BE2C (cell line): ENCODE results near the gene CANX.

Experiments used
- DNase-seq: peaks from one replicate; pipeline ENCODE4 v3.0.0-alpha.2; 2020
- H3K27me3 ChIP-seq: fragments of 250-450 bp; sonication (Bioruptor Pico); 2 replicates; pipeline ENCODE4 v1.5.1; 2020; ENCODE audit warnings: mild to moderate bottlenecking
- H3K36me3 ChIP-seq: fragments of 250-450 bp; sonication (Bioruptor Pico); 2 replicates; pipeline ENCODE4 v1.5.1; 2020; ENCODE audit warnings: mild to moderate bottlenecking
- H3K4me1 ChIP-seq: fragments of 250-450 bp; sonication (Bioruptor Pico); 2 replicates; pipeline ENCODE4 v1.5.1; 2020
- H3K4me3 ChIP-seq: 2 replicates; pipeline ENCODE4 v1.5.1; 2011; ENCODE audit warnings: low read depth, low read length
- H3K9me3 ChIP-seq: fragments of 250-450 bp; sonication (Bioruptor Pico); 2 replicates; pipeline ENCODE4 v1.5.1; 2020
- TF ChIP-seq, protein P1 (sequence below): IDR thresholded peaks from 2 replicates; pipeline ENCODE4 v1.5.1; 2012; ENCODE audit warnings: mild to moderate bottlenecking, low read depth, low read length

CANX gene

DNA sequence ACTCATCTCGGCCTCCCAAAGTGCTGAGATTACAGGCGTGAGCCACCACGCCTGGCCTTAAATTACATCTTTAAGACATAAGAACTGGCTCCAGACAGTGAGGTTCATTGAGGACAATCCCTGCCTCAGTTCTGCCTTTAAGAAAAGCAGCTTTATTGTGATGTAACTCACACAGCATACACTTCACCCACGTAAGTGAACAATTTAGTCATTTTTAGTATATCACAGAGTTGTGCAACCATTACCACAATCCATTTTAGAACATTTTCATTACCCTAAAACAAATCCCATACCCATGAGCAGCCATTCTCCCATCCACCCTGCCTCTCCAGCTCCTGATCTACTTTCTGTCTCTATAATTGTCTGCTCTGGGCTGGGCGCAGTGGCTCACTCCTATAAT is 71.0 kb downstream of the CANX start:
- H3K36me3 ChIP-seq: peaks cover 86% of the 10 kb centered on the region
- peaks cover 16% of the 10 kb centered on the region for H3K4me1 ChIP-seq
- no peak for DNase-seq
- H3K27me3 ChIP-seq: no peaks in the 10 kb centered on the region
- no peak overlapping the region for H3K4me3 ChIP-seq
- H3K9me3 ChIP-seq: no peaks in the 10 kb centered on the region
- TF ChIP-seq, protein P1, sequence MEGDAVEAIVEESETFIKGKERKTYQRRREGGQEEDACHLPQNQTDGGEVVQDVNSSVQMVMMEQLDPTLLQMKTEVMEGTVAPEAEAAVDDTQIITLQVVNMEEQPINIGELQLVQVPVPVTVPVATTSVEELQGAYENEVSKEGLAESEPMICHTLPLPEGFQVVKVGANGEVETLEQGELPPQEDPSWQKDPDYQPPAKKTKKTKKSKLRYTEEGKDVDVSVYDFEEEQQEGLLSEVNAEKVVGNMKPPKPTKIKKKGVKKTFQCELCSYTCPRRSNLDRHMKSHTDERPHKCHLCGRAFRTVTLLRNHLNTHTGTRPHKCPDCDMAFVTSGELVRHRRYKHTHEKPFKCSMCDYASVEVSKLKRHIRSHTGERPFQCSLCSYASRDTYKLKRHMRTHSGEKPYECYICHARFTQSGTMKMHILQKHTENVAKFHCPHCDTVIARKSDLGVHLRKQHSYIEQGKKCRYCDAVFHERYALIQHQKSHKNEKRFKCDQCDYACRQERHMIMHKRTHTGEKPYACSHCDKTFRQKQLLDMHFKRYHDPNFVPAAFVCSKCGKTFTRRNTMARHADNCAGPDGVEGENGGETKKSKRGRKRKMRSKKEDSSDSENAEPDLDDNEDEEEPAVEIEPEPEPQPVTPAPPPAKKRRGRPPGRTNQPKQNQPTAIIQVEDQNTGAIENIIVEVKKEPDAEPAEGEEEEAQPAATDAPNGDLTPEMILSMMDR: no peak

DNA sequence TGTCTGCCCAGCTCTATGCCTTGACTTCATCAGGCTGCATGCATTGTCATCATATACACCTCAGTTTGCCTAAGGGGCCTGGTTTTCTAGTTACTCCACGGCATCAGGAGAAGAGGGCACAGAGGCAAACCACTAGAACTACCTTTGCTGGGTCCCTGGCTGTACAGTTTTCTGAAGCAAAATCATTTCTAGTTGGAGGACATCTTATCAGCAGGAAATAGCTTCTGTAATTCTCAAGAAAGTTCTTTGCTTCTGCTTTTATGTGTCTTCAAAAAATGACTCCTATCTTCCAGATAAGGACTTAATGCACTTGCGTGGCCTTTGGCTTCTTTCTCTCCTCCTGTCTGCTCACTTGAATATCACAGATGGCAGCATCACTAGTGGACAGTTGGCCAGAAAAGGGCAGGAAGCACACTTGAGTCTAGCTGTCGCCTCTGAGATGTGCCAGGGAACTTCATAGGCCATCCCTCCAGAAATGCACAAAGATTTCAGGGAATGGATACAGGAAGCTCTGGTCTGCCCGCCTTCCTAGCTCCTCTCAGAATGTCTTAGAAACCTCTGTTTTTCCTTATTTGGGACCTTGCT is 72.6 kb downstream of the CANX start:
- H3K4me1 ChIP-seq: peaks cover 3% of the 10 kb centered on the region
- DNase-seq: no peak
- no peak overlapping the region for H3K4me3 ChIP-seq
- peaks cover 84% of the 10 kb centered on the region for H3K36me3 ChIP-seq
- H3K27me3 ChIP-seq: no peaks in the 10 kb centered on the region
- TF ChIP-seq, protein P1: no peak
- H3K9me3 ChIP-seq: no peaks in the 10 kb centered on the region

GRCh38 chr5:179772351-179772750 is 73.6 kb downstream of the CANX start:
- no peak overlapping the region for H3K4me3 ChIP-seq
- no peaks in the 10 kb centered on the region for H3K4me1 ChIP-seq
- TF ChIP-seq, protein P1: no peak
- DNase-seq: no peak
- H3K36me3 ChIP-seq: peaks cover 77% of the 10 kb centered on the region
- no peaks in the 10 kb centered on the region for H3K27me3 ChIP-seq
- H3K9me3 ChIP-seq: no peaks in the 10 kb centered on the region

DNA sequence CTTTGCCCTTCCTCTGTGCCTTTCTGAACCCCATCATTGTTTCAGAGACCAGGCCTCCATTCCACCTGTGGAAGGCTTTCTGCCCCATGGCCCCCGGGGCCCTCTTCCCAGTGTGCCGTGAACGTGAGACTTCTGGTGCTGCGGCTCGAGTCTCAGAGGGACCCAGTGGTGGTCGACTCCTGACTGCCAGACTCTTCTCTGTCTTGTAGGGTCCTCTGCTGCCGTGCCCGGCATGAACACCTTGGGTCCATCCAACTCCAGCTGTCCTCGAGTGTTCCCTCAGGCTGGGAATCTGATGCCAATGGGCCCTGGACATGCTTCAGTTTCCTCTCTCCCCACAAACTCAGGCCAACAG is 74.9 kb downstream of the CANX start:
- Histone ChIP-seq H3K36me3 (peaks cover 78% of the 10 kb centered on the region), H3K4me1 (no peaks in the 10 kb centered on the region), H3K27me3 (no peaks in the 10 kb centered on the region), H3K4me3 (no peak overlapping the region), H3K9me3 (no peaks in the 10 kb centered on the region)
- TF ChIP-seq, protein P1: no peak
- no peak for DNase-seq

- Histone ChIP-seq H3K27me3 (no peaks in the 10 kb centered on the region), H3K4me1 (no peaks in the 10 kb centered on the region), H3K4me3 (no peak overlapping the region), H3K9me3 (no peaks in the 10 kb centered on the region), H3K36me3 (peaks cover 76% of the 10 kb centered on the region)
- DNase-seq: no peak
- TF ChIP-seq, protein P1: no peak
Measured at GRCh38 chr5:179774442-179774841, 75.7 kb downstream of the CANX start.

GRCh38 chr5:179776411-179776938 is 77.7 kb downstream of the CANX start:
- no peaks in the 10 kb centered on the region for H3K27me3 ChIP-seq
- peaks cover 61% of the 10 kb centered on the region for H3K36me3 ChIP-seq
- H3K9me3 ChIP-seq: no peaks in the 10 kb centered on the region
- no peaks in the 10 kb centered on the region for H3K4me1 ChIP-seq
- no peak overlapping the region for H3K4me3 ChIP-seq
- TF ChIP-seq, protein P1: no peak
- DNase-seq: no peak
